Activated naive CD8-positive, alpha-beta T cell treated with anti-CD3 and anti-CD28 coated beads for 36 hours (primary cell): ENCODE data around the gene AGBL4. TPM values are rescaled to one million over a fixed set of nuclear protein-coding genes. Genes with fewer than 3 reads are reported as not detected.

Experiments
- DNase-seq: peaks from one replicate; pipeline ENCODE4 v3.0.0; 2021
- H3K27ac Mint-ChIP-seq: one replicate; pipeline ENCODE4 v1.8.0; 2022; ENCODE audit warnings: mild to moderate bottlenecking, moderate library complexity, mixed read lengths
- H3K27me3 Mint-ChIP-seq: one replicate; pipeline ENCODE4 v1.8.0; 2022; ENCODE audit warnings: mild to moderate bottlenecking, mixed read lengths
- H3K36me3 Mint-ChIP-seq: one replicate; pipeline ENCODE4 v1.8.0; 2021; ENCODE audit warnings: mild to moderate bottlenecking, mixed read lengths
- H3K4me1 Mint-ChIP-seq: one replicate; pipeline ENCODE4 v1.8.0; 2021; ENCODE audit warnings: mixed read lengths
- H3K4me3 Mint-ChIP-seq: one replicate; pipeline ENCODE4 v1.8.0; 2022; ENCODE audit warnings: mild to moderate bottlenecking, moderate library complexity, mixed read lengths
- H3K9me3 Mint-ChIP-seq: one replicate; pipeline ENCODE4 v1.8.0; 2022; ENCODE audit warnings: mixed read lengths
- total RNA-seq, 2 experiments: library from RNA; stranded (reverse); gene quantifications; one replicate each; pipeline ENCODE4 v1.2.3, GENCODE V29; 2021

AGBL4 gene
- total RNA-seq, 2 experiments from 2014 or later: 0.14 TPM; not detected in 1

GRCh38 chr1:49234988-49235387 lies 788.8 kb downstream of the AGBL4 start:
- H3K27me3 Mint-ChIP-seq: no peaks in the 10 kb centered on the region
- H3K9me3 Mint-ChIP-seq: peaks cover 5% of the 10 kb centered on the region
- DNase-seq: no peak
- H3K36me3 Mint-ChIP-seq: no peaks in the 10 kb centered on the region
- H3K27ac Mint-ChIP-seq: no peak overlapping the region
- no peaks in the 10 kb centered on the region for H3K4me1 Mint-ChIP-seq
- H3K4me3 Mint-ChIP-seq: no peak overlapping the region

- Mint-ChIP-seq H3K27ac (no peak overlapping the region), H3K27me3 (no peaks in the 10 kb centered on the region), H3K36me3 (no peaks in the 10 kb centered on the region), H3K4me1 (no peaks in the 10 kb centered on the region), H3K4me3 (no peak overlapping the region), H3K9me3 (no peaks in the 10 kb centered on the region)
- DNase-seq: no peak
These were observed 794.2 kb downstream of the AGBL4 start for GRCh38 chr1:49229555-49229954.

GRCh38 chr1:49226758-49227157 lies 797.0 kb downstream of the AGBL4 start:
- H3K27me3 Mint-ChIP-seq: peaks cover 5% of the 10 kb centered on the region
- H3K4me3 Mint-ChIP-seq: no peak overlapping the region
- no peaks in the 10 kb centered on the region for H3K36me3 Mint-ChIP-seq
- no peak for DNase-seq
- H3K27ac Mint-ChIP-seq: no peak overlapping the region
- no peaks in the 10 kb centered on the region for H3K4me1 Mint-ChIP-seq
- H3K9me3 Mint-ChIP-seq: no peaks in the 10 kb centered on the region

- Mint-ChIP-seq H3K4me3 (no peak overlapping the region), H3K9me3 (no peaks in the 10 kb centered on the region), H3K27ac (no peak overlapping the region), H3K4me1 (no peaks in the 10 kb centered on the region), H3K27me3 (peaks cover 5% of the 10 kb centered on the region), H3K36me3 (no peaks in the 10 kb centered on the region)
- DNase-seq: no peak
These were observed 798.3 kb downstream of the AGBL4 start for GRCh38 chr1:49225464-49225863.

- H3K4me1 Mint-ChIP-seq: no peaks in the 10 kb centered on the region
- H3K27ac Mint-ChIP-seq: no peak overlapping the region
- no peaks in the 10 kb centered on the region for H3K36me3 Mint-ChIP-seq
- no peak overlapping the region for H3K4me3 Mint-ChIP-seq
- H3K9me3 Mint-ChIP-seq: no peaks in the 10 kb centered on the region
- no peak for DNase-seq
- H3K27me3 Mint-ChIP-seq: peaks cover 3% of the 10 kb centered on the region
These were observed 810.5 kb downstream of the AGBL4 start for GRCh38 chr1:49213301-49213700.

GRCh38 chr1:49208712-49209111 lies 815.0 kb downstream of the AGBL4 start:
- Mint-ChIP-seq H3K4me1 (no peaks in the 10 kb centered on the region), H3K4me3 (no peak overlapping the region), H3K36me3 (no peaks in the 10 kb centered on the region), H3K27ac (no peak overlapping the region), H3K9me3 (no peaks in the 10 kb centered on the region), H3K27me3 (peaks cover 3% of the 10 kb centered on the region)
- no peak for DNase-seq

GRCh38 chr1:49204720-49205119 lies 819.0 kb downstream of the AGBL4 start:
- Mint-ChIP-seq H3K36me3 (no peaks in the 10 kb centered on the region), H3K9me3 (peaks cover 8% of the 10 kb centered on the region), H3K4me1 (no peaks in the 10 kb centered on the region), H3K27me3 (peaks cover 10% of the 10 kb centered on the region), H3K4me3 (no peak overlapping the region), H3K27ac (no peak overlapping the region)
- no peak for DNase-seq

GRCh38 chr1:49200738-49201137 lies 823.0 kb downstream of the AGBL4 start:
- no peaks in the 10 kb centered on the region for H3K4me1 Mint-ChIP-seq
- H3K9me3 Mint-ChIP-seq: peaks cover 14% of the 10 kb centered on the region
- no peak overlapping the region for H3K4me3 Mint-ChIP-seq
- no peaks in the 10 kb centered on the region for H3K36me3 Mint-ChIP-seq
- no peak for DNase-seq
- peaks cover 12% of the 10 kb centered on the region for H3K27me3 Mint-ChIP-seq
- H3K27ac Mint-ChIP-seq: no peak overlapping the region

GRCh38 chr1:49199564-49199963 lies 824.2 kb downstream of the AGBL4 start:
- Mint-ChIP-seq H3K27ac (no peak overlapping the region), H3K9me3 (peaks cover 20% of the 10 kb centered on the region), H3K4me3 (no peak overlapping the region), H3K4me1 (no peaks in the 10 kb centered on the region), H3K36me3 (no peaks in the 10 kb centered on the region), H3K27me3 (peaks cover 12% of the 10 kb centered on the region)
- DNase-seq: no peak

GRCh38 chr1:49197081-49197480 lies 826.7 kb downstream of the AGBL4 start:
- peaks cover 5% of the 10 kb centered on the region for H3K27me3 Mint-ChIP-seq
- H3K4me1 Mint-ChIP-seq: no peaks in the 10 kb centered on the region
- peaks cover 21% of the 10 kb centered on the region for H3K9me3 Mint-ChIP-seq
- no peaks in the 10 kb centered on the region for H3K36me3 Mint-ChIP-seq
- DNase-seq: no peak
- H3K27ac Mint-ChIP-seq: no peak overlapping the region
- H3K4me3 Mint-ChIP-seq: no peak overlapping the region

- Mint-ChIP-seq H3K27ac (no peak overlapping the region), H3K4me1 (no peaks in the 10 kb centered on the region)
These were observed 833.6 kb downstream of the AGBL4 start for GRCh38 chr1:49190138-49190537.

GRCh38 chr1:49187056-49187455 lies 836.7 kb downstream of the AGBL4 start:
- no peaks in the 10 kb centered on the region for H3K4me1 Mint-ChIP-seq
- H3K27ac Mint-ChIP-seq: no peak overlapping the region
- H3K27me3 Mint-ChIP-seq: no peaks in the 10 kb centered on the region

More at GRCh38 chr1:49190138-49190537, 833.6 kb downstream of the AGBL4 start:
- H3K27me3 Mint-ChIP-seq: no peaks in the 10 kb centered on the region
- H3K9me3 Mint-ChIP-seq: peaks cover 9% of the 10 kb centered on the region
- no peak for DNase-seq
- H3K4me3 Mint-ChIP-seq: no peak overlapping the region
- no peaks in the 10 kb centered on the region for H3K36me3 Mint-ChIP-seq

GRCh38 chr1:49185450-49185980 lies 838.2 kb downstream of the AGBL4 start:
- H3K9me3 Mint-ChIP-seq: peaks cover 2% of the 10 kb centered on the region
- DNase-seq: no peak
- no peak overlapping the region for H3K27ac Mint-ChIP-seq
- H3K27me3 Mint-ChIP-seq: no peaks in the 10 kb centered on the region
- H3K4me3 Mint-ChIP-seq: no peak overlapping the region
- no peaks in the 10 kb centered on the region for H3K36me3 Mint-ChIP-seq
- H3K4me1 Mint-ChIP-seq: no peaks in the 10 kb centered on the region

More at GRCh38 chr1:49187056-49187455, 836.7 kb downstream of the AGBL4 start:
- H3K36me3 Mint-ChIP-seq: no peaks in the 10 kb centered on the region
- no peak overlapping the region for H3K4me3 Mint-ChIP-seq
- no peak for DNase-seq
- H3K9me3 Mint-ChIP-seq: peaks cover 2% of the 10 kb centered on the region

GRCh38 chr1:49183489-49183888 lies 840.3 kb downstream of the AGBL4 start:
- Mint-ChIP-seq H3K4me3 (no peak overlapping the region), H3K9me3 (peaks cover 2% of the 10 kb centered on the region), H3K4me1 (no peaks in the 10 kb centered on the region), H3K36me3 (no peaks in the 10 kb centered on the region), H3K27me3 (no peaks in the 10 kb centered on the region), H3K27ac (no peak overlapping the region)
- DNase-seq: no peak

GRCh38 chr1:49181033-49181432 lies 842.7 kb downstream of the AGBL4 start:
- no peak overlapping the region for H3K4me3 Mint-ChIP-seq
- no peak overlapping the region for H3K27ac Mint-ChIP-seq
- no peaks in the 10 kb centered on the region for H3K4me1 Mint-ChIP-seq
- no peaks in the 10 kb centered on the region for H3K27me3 Mint-ChIP-seq
- no peak for DNase-seq
- H3K9me3 Mint-ChIP-seq: no peaks in the 10 kb centered on the region
- H3K36me3 Mint-ChIP-seq: no peaks in the 10 kb centered on the region

GRCh38 chr1:49171941-49172593 lies 851.7 kb downstream of the AGBL4 start:
- Mint-ChIP-seq H3K36me3 (no peaks in the 10 kb centered on the region), H3K4me1 (no peaks in the 10 kb centered on the region), H3K27ac (no peak overlapping the region), H3K9me3 (no peaks in the 10 kb centered on the region), H3K27me3 (no peaks in the 10 kb centered on the region), H3K4me3 (no peak overlapping the region)
- no peak for DNase-seq
